ENCODE results near the gene EML3. TPM values are rescaled to one million over a fixed set of nuclear protein-coding genes. Genes with fewer than 3 reads are reported as not detected.

The EML3 gene
- total RNA-seq, 1 experiment from 2014 or later = 43.7 TPM

DNA sequence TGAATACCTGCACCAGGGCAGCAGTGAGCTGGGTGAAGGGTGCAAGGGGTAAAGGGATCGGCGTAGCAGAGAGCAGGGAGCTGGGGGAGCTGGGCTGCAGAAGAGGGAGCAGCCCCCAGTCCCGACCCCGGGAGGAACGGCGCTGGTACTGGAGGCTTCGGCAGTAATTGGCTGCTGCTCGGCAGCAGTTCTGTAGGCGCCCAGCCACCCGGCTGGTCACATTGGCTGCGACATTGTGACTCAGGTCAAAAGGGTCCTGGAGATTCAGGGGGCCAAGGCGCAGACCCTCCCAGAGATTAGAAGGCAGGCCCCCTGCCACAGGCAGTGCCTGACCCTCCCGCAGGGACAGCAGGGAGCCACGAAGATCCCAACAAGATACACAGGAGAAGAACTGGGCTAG, 36.7 kb downstream of the EML3 start:
- H3K9me3 Mint-ChIP-seq (ENCODE audit: unreplicated experiment) = no peaks in the 10 kb centered on the region
- no peaks in the 10 kb centered on the region for H3K27me3 Mint-ChIP-seq (ENCODE audit: insufficient read depth, unreplicated experiment)
- TF ChIP-seq, protein P1, sequence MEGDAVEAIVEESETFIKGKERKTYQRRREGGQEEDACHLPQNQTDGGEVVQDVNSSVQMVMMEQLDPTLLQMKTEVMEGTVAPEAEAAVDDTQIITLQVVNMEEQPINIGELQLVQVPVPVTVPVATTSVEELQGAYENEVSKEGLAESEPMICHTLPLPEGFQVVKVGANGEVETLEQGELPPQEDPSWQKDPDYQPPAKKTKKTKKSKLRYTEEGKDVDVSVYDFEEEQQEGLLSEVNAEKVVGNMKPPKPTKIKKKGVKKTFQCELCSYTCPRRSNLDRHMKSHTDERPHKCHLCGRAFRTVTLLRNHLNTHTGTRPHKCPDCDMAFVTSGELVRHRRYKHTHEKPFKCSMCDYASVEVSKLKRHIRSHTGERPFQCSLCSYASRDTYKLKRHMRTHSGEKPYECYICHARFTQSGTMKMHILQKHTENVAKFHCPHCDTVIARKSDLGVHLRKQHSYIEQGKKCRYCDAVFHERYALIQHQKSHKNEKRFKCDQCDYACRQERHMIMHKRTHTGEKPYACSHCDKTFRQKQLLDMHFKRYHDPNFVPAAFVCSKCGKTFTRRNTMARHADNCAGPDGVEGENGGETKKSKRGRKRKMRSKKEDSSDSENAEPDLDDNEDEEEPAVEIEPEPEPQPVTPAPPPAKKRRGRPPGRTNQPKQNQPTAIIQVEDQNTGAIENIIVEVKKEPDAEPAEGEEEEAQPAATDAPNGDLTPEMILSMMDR (IDR thresholded peaks at IDR 0.05; ENCODE audit: unreplicated experiment) = no peak
- intact Hi-C loops (cut with micrococcal nuclease) = no loop called here
- peaks cover 72% of the 10 kb centered on the region for H3K36me3 Mint-ChIP-seq (ENCODE audit: insufficient read depth, unreplicated experiment)
- no TSS peak for BruUV-seq (replicated peaks)
- no peak for DNase-seq (ENCODE audit: unreplicated experiment)
- peak overlapping the region; percentile 100 for H3K4me3 Mint-ChIP-seq (ENCODE audit: unreplicated experiment)
- ChIA-PET POLR2A (interaction anchor here (1.1 to 5.4 kb wide), 6 partner anchors 9 to 265 kb away, joined by 3 to 85 read pairs (median 19); partner anchors contain the start of genes AHNAK, B3GAT3 and MTA2), CTCF (no interaction called here)
- peaks cover 29% of the 10 kb centered on the region for H3K4me1 Mint-ChIP-seq (ENCODE audit: insufficient read depth, unreplicated experiment)
- no peak overlapping the region for H3K27ac Mint-ChIP-seq (ENCODE audit: low read depth, unreplicated experiment)

DNA sequence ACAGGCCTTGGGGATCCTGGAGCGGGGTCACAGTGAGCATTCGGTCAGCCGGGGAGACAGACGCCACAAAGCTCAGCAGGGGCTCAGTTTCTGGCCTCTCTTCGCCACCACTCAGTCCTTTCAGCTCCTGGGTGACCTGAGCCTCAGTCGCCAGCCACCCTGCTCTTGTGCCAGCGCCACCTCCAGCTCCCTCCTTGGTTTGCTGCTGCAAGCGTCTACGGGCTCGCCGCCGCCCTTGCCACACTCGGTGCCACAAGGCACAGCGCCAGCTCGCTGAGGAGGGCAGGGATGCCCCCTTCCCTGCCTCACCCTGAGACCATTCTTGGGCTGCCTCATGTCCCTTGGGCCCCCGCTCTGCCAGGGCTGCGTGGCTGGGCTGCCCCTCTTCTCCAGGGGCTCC, 37.4 kb downstream of the EML3 start:
- Mint-ChIP-seq H3K9me3 (ENCODE audit: unreplicated experiment) (no peaks in the 10 kb centered on the region), H3K4me1 (ENCODE audit: insufficient read depth, unreplicated experiment) (peaks cover 30% of the 10 kb centered on the region), H3K27ac (ENCODE audit: low read depth, unreplicated experiment) (peak overlapping the region; percentile 100), H3K36me3 (ENCODE audit: insufficient read depth, unreplicated experiment) (peaks cover 72% of the 10 kb centered on the region), H3K27me3 (ENCODE audit: insufficient read depth, unreplicated experiment) (no peaks in the 10 kb centered on the region), H3K4me3 (ENCODE audit: unreplicated experiment) (peak overlapping the region; percentile 100)
- no peak for DNase-seq (ENCODE audit: unreplicated experiment)
- no TSS peak for BruUV-seq (replicated peaks)
- TF ChIP-seq, protein P1 (IDR thresholded peaks at IDR 0.05; ENCODE audit: unreplicated experiment) = no peak
- intact Hi-C loops (cut with micrococcal nuclease) = no loop called here
- POLR2A ChIA-PET = interaction anchor here (0.7 to 6.9 kb wide), 15 partner anchors 14 to 266 kb away, joined by 3 to 164 read pairs (median 9); partner anchors contain the start of genes AHNAK, B3GAT3, GANAB and MTA2
- CTCF ChIA-PET = interaction anchor here (0.6 to 1.3 kb wide), 5 partner anchors 16 to 117 kb away, joined by 3 to 5 read pairs (median 3); partner anchors contain the start of gene TUT1

DNA sequence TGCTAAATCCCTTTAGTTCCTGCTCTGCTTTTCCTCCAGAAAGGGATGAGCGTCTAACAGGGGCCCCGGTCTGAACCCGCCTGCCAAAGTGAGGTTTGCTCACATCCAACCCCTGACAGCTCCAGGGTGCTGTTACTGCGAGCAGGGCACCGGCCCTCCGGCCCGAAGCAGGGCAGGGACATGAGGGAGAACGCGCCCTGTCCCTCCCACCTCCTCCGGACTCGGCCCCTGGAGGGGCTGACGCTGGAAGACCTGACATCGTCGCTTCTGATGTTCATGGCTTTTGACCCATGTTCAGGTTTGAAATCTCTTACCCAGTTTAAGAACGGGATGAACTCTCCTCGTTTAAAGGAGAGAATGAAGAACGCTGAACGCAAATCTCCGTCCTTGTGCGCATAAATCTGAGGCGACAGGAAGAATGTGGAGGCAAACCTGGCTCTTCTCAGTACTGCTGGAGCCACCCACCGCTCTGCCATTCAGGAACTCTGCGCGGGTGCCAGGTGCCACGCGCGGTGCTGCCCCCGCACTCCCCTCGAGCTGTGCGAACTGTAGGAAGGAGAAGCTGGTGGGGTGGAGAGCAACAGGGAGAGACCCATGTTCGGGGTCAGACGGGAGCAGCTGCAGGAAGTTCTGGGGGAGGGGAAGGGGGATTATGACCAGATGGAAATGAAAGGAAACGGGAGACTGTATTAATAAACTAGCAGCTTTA, 38.1 kb downstream of the EML3 start:
- ChIA-PET CTCF (interaction anchor here (0.6 to 1.3 kb wide), 11 partner anchors 14 to 179 kb away, joined by 3 to 5 read pairs (median 3); partner anchors contain the start of gene TUT1), POLR2A (interaction anchor here (0.6 to 6.9 kb wide), 52 partner anchors 8 to 997 kb away, joined by 3 to 164 read pairs (median 6); partner anchors contain the start of genes AHNAK, B3GAT3, C11orf98 and CSKMT)
- no peaks in the 10 kb centered on the region for H3K9me3 Mint-ChIP-seq (ENCODE audit: unreplicated experiment)
- H3K4me3 Mint-ChIP-seq (ENCODE audit: unreplicated experiment) = peak overlapping the region; percentile 100
- H3K4me1 Mint-ChIP-seq (ENCODE audit: insufficient read depth, unreplicated experiment) = peaks cover 30% of the 10 kb centered on the region
- no peaks in the 10 kb centered on the region for H3K27me3 Mint-ChIP-seq (ENCODE audit: insufficient read depth, unreplicated experiment)
- intact Hi-C loops (cut with micrococcal nuclease) = loop anchor here (1.0 to 5.0 kb wide), 2 partner anchors 17 to 38 kb away; partner anchors contain the start of genes EML3, ROM1 and TUT1
- H3K36me3 Mint-ChIP-seq (ENCODE audit: insufficient read depth, unreplicated experiment) = peaks cover 73% of the 10 kb centered on the region
- TSS peak; percentile 76 for BruUV-seq (replicated peaks)
- DNase-seq (ENCODE audit: unreplicated experiment) = no peak
- H3K27ac Mint-ChIP-seq (ENCODE audit: low read depth, unreplicated experiment) = peak overlapping the region; percentile 100
- TF ChIP-seq, protein P1 (IDR thresholded peaks at IDR 0.05; ENCODE audit: unreplicated experiment) = no peak
